GM12878 (cell line): ENCODE data around the gene COL1A2. TPM values are rescaled to one million over a fixed set of nuclear protein-coding genes. Genes with fewer than 3 reads are reported as not detected.

Experiments used
- ATAC-seq: fragments of 200-7000 bp; cut with Tn5 transposase; 3 replicates; pipeline ENCODE4 v1.9.1; 2020; ENCODE audit warnings: mild to moderate bottlenecking, moderate library complexity
- BruUV-seq: library from RNA; stranded (reverse); fragments of 400-500 nt; replicated peaks from 2 replicates; lab custom pipeline; 2021; lab: Mats Ljungman, UMichigan
- CTCF ChIA-PET: fragments of 300-600 bp; sonication (Branson Sonifier 250); formaldehyde crosslinking; extraction: SDS; loops from one replicate; lab custom pipeline; 2021; ENCODE audit warnings: inconsistent platforms; lab: Yijun Ruan, JAX
- POLR2A ChIA-PET: fragments of 350-600 bp; formaldehyde crosslinking; extraction: SDS; loops from one replicate; lab custom pipeline; 2021; ENCODE audit warnings: inconsistent platforms; lab: Charles Lee
- RAD21 ChIA-PET: fragments of 300-600 bp; sonication (Branson Sonifier 250); formaldehyde crosslinking; loops from one replicate; lab custom pipeline; 2023; ENCODE audit warnings: antibody characterized with exemption; ENCODE audit not compliant: unreplicated experiment; lab: Charles Lee
- SMC1A ChIA-PET: fragments of 300-600 bp; sonication (Branson Sonifier 250); formaldehyde crosslinking; loops from one replicate; lab custom pipeline; 2023; ENCODE audit not compliant: unreplicated experiment, uncharacterized antibody; lab: Charles Lee
- DNase-seq: peaks from one replicate; pipeline ENCODE4 v3.0.0-alpha.2; 2011; ENCODE audit warnings: low read depth, low spot score
- FAIRE-seq: peaks from 3 replicates; lab custom pipeline; 2011; peaks lifted over from hg19 to GRCh38; lab: Jason Lieb, UNC
- H2AFZ ChIP-seq: 2 replicates; pipeline ENCODE4 v1.6.0; 2011; ENCODE audit warnings: low read depth, low read length, control low read depth; ENCODE audit not compliant: control insufficient read depth
- H3K27ac ChIP-seq: 2 replicates; pipeline ENCODE4 v1.5.1; 2011; ENCODE audit warnings: control low read depth; ENCODE audit not compliant: control insufficient read depth, insufficient read depth
- H3K27me3 ChIP-seq, 2 experiments: replicated peaks in 1 of 2; 2 replicates each; pipeline versions ENCODE4 v1.6.0 to v1.6.1; 2011; ENCODE audit warnings: low read length in 1 of 2; ENCODE audit not compliant: control insufficient read depth in 2 of 2, insufficient read depth in 2 of 2
- H3K36me3 ChIP-seq, 2 experiments: 2 replicates each; pipeline ENCODE4 v1.5.1; 2011; ENCODE audit warnings: low read length in 1 of 2; ENCODE audit not compliant: control insufficient read depth in 2 of 2, insufficient read depth in 2 of 2
- H3K4me1 ChIP-seq: 2 replicates; pipeline ENCODE4 v1.6.1; 2011; ENCODE audit warnings: mild to moderate bottlenecking, low read length, moderate library complexity, mixed read lengths; ENCODE audit not compliant: control insufficient read depth, insufficient read depth
- H3K4me2 ChIP-seq: 2 replicates; pipeline ENCODE4 v1.6.0; 2011; ENCODE audit warnings: control low read depth; ENCODE audit not compliant: control insufficient read depth, insufficient read depth
- H3K4me3 ChIP-seq: fragments of 200-600 bp; sonication (generic); 2 replicates; pipeline ENCODE4 v1.5.1; 2016
- H3K79me2 ChIP-seq: 2 replicates; pipeline ENCODE4 v1.6.0; 2011; ENCODE audit warnings: low read length; ENCODE audit not compliant: control insufficient read depth, insufficient read depth
- H3K9ac ChIP-seq: 2 replicates; pipeline ENCODE4 v1.8.0; 2011; ENCODE audit warnings: low read length, control low read depth, mixed read lengths; ENCODE audit not compliant: control insufficient read depth, insufficient read depth
- H3K9me3 ChIP-seq: replicated peaks from 3 replicates; pipeline ENCODE4 v1.5.1; 2011; ENCODE audit warnings: mild to moderate bottlenecking, low read length; ENCODE audit not compliant: control insufficient read depth, insufficient read depth
- H4K20me1 ChIP-seq: 2 replicates; pipeline ENCODE4 v1.6.0; 2011; ENCODE audit not compliant: control insufficient read depth, insufficient read depth
- ATF7 ChIP-seq: fragments of 450-650 bp; IDR thresholded peaks from 2 replicates; pipeline ENCODE4 v1.6.1; 2016; ENCODE audit warnings: low read depth, mild to moderate bottlenecking
- CBX5 ChIP-seq: sonication (generic); IDR thresholded peaks from 2 replicates; pipeline ENCODE4 v1.6.1; 2016; ENCODE audit warnings: low read depth, moderate library complexity, mild to moderate bottlenecking, inconsistent platforms
- ETV6 ChIP-seq, 2 experiments: fragments of 450-650 bp in 1 of 2; IDR thresholded peaks in 1 of 2; conservative IDR thresholded peaks in 1 of 2; 2 replicates each; pipeline ENCODE4 v1.6.1; 2014; ENCODE audit warnings: antibody characterized with exemption in 1 of 2, borderline replicate concordance in 1 of 2, low read depth in 1 of 2, mild to moderate bottlenecking in 1 of 2, moderate library complexity in 1 of 2
- KDM1A ChIP-seq: fragments of 200-600 bp; sonication (generic); IDR thresholded peaks from 2 replicates; pipeline ENCODE4 v1.6.1; 2016; ENCODE audit warnings: borderline replicate concordance
- RB1 ChIP-seq: fragments of 450-650 bp; formaldehyde crosslinking; IDR thresholded peaks from 2 replicates; pipeline ENCODE4 v1.6.1; 2017; ENCODE audit warnings: mild to moderate bottlenecking, borderline replicate concordance
- WGBS: methylation state at CpG from one replicate; pipeline ENCODE4 v1.1.6; 2016; ENCODE audit warnings: low lambda C conversion rate; ENCODE audit not compliant: insufficient replicate concordance, insufficient coverage; ENCODE audit errors: missing lambda C conversion rate; 5-methylcytosine and 5-hydroxymethylcytosine counted together
- in situ Hi-C: fragments of 300-500 bp; cut with MboI; formaldehyde crosslinking; loops from 9 replicates; pipeline ENCODE4 v1.14.3; 2018; ENCODE audit warnings: mixed read lengths
- intact Hi-C: fragments of 100-400 bp; cut with micrococcal nuclease; formaldehyde crosslinking; loops from one replicate; pipeline ENCODE4 v1.14.2; 2022; ENCODE audit not compliant: unreplicated experiment
- polyA plus RNA-seq, 11 experiments: library from polyadenylated mRNA; depleted of rRNA in 4 of 11; unstranded in 6 of 11; stranded (reverse) in 5 of 11; fragments of >200 nt; fragmentation: Nextera tagmentation in 4 of 11; fragmentation: Illumina TruSeq in 1 of 11; extraction: Ambion mirVana in 4 of 11; extraction: Trizol in 1 of 11; gene quantifications; 1 replicate in 1 of 11; 2 replicates in 10 of 11; pipeline versions ENCODE4 v1.2.1 to v1.2.3, GENCODE V29; 2011 to 2016; ENCODE audit warnings: inconsistent platforms in 2 of 11, missing spikeins in 2 of 11, low read depth in 1 of 11
- total RNA-seq, 4 experiments: library from RNA; depleted of rRNA in 3 of 4; stranded (reverse); fragments of >200 nt in 3 of 4; fragmentation: Illumina TruSeq in 1 of 4; extraction: Trizol in 1 of 4; gene quantifications; 2 replicates each; pipeline versions ENCODE4 v1.2.1 to v1.2.3, GENCODE V29; 2013 to 2021
- TF ChIP-seq, protein P1 (sequence below): fragments of 450-650 bp; IDR thresholded peaks from 2 replicates; pipeline ENCODE4 v1.6.1; 2016; ENCODE audit warnings: mild to moderate bottlenecking
- TF ChIP-seq, protein P2 (sequence below): IDR thresholded peaks from 2 replicates; pipeline ENCODE4 v1.6.1; 2012; ENCODE audit warnings: improper control_type of control experiment, low read depth, low read length; ENCODE audit not compliant: insufficient replicate concordance
- TF ChIP-seq, protein P3 (sequence below): IDR thresholded peaks from 2 replicates; pipeline ENCODE4 v1.6.1; 2011; ENCODE audit warnings: borderline replicate concordance, low read depth, mild to moderate bottlenecking, moderate library complexity, low read length; ENCODE audit not compliant: insufficient read depth, poor library complexity, severe bottlenecking

The COL1A2 gene
- total and polyA plus RNA-seq, 10 of the 15 experiments (the other 5 are each of a cell fraction or from before 2014, with no cell fraction given) = 0.03 to 2.5 (median 0.76) TPM; not detected in 4

DNA sequence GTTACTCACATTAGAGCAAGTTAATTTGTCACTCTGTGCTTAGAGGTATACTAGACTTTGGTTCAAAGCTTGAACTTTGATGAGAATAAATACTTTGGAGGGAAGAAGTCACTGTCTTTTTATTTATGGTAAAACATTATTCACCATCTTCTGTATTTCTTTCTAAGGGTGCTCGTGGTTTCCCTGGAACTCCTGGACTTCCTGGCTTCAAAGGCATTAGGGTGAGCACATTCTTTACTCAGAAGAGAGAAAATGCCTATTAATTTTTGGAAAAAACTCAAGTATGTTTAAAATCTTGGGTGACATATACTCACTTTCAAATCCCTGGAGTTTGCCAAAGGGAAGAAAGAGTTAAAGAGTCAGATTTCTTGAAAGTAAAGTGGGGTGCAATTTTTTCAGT lies 10.8 kb downstream of the COL1A2 start:
- RAD21 ChIA-PET = no interaction called here
- intact Hi-C loops (no loop called here), in situ Hi-C loops (no loop called here)
- POLR2A ChIA-PET = no interaction called here
- Histone ChIP-seq H4K20me1 (no peaks in the 10 kb centered on the region), H3K79me2 (no peaks in the 10 kb centered on the region), H3K9me3 (no peaks in the 10 kb centered on the region), H3K36me3 (no peaks in the 10 kb centered on the region), H3K9ac (no peak overlapping the region), H3K27me3 (no peaks in the 10 kb centered on the region; a peak in 1 of 4 replicates), H3K4me3 (no peak overlapping the region), H2AFZ (no peak overlapping the region), H3K4me1 (no peaks in the 10 kb centered on the region), H3K4me2 (no peak overlapping the region), H3K27ac (no peak overlapping the region)
- 14% methylated on average over 1 of the region's 1 CpG for WGBS
- ATAC-seq (no peak), FAIRE-seq (no peak), DNase-seq (no peak)
- no TSS peak for BruUV-seq
- SMC1A ChIA-PET = interaction anchor here (1.4 kb wide), 1 partner anchor 10 kb away, joined by 3 read pairs; the partner anchor contains the start of gene COL1A2
- CTCF ChIA-PET = no interaction called here
- TF ChIP-seq, protein P1, sequence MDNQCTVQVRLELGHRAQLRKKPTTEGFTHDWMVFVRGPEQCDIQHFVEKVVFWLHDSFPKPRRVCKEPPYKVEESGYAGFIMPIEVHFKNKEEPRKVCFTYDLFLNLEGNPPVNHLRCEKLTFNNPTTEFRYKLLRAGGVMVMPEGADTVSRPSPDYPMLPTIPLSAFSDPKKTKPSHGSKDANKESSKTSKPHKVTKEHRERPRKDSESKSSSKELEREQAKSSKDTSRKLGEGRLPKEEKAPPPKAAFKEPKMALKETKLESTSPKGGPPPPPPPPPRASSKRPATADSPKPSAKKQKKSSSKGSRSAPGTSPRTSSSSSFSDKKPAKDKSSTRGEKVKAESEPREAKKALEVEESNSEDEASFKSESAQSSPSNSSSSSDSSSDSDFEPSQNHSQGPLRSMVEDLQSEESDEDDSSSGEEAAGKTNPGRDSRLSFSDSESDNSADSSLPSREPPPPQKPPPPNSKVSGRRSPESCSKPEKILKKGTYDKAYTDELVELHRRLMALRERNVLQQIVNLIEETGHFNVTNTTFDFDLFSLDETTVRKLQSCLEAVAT = no peak
- TF ChIP-seq KDM1A = no peak

DNA sequence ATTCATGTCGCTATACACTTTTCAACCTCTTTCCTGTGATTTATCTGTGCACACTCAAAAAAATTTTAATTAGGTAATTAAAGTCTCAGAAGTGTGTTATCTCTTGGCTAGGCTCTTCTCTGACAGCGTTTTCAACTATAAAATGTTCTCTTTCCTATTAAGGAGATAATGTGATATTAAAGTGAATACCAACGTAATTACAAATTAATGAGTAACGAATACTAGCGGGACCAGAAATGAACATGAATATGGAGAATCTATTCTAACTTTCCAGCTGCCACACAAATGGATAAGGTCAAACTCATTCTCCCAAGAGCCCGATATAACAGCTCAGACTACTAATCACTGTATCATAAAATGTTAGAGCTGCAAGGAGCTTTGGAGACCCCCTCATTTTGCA lies 12.0 kb downstream of the COL1A2 start:
- ChIA-PET SMC1A (interaction anchor here (0.6 kb wide), 1 partner anchor 307 kb away, joined by 3 read pairs; no protein-coding TSS in a partner anchor), POLR2A (no interaction called here), CTCF (no interaction called here), RAD21 (no interaction called here)
- WGBS = 50% methylated on average over 6 of the region's 6 CpGs
- H3K79me2 ChIP-seq = no peaks in the 10 kb centered on the region
- H3K4me3 ChIP-seq = no peak overlapping the region
- no peaks in the 10 kb centered on the region for H3K9me3 ChIP-seq
- no peaks in the 10 kb centered on the region for H3K4me1 ChIP-seq
- no peak overlapping the region for H3K27ac ChIP-seq
- H3K9ac ChIP-seq = no peak overlapping the region
- no peaks in the 10 kb centered on the region for H3K36me3 ChIP-seq
- no TSS peak for BruUV-seq
- no peak for DNase-seq
- H4K20me1 ChIP-seq = no peaks in the 10 kb centered on the region
- H3K4me2 ChIP-seq = no peak overlapping the region
- no peak for ATAC-seq
- in situ Hi-C loops = no loop called here
- no peak for FAIRE-seq
- H3K27me3 ChIP-seq = no peaks in the 10 kb centered on the region; a peak in 1 of 4 replicates
- H2AFZ ChIP-seq = no peak overlapping the region
- intact Hi-C loops = no loop called here
- TF ChIP-seq ATF7 (no peak), CBX5 (no peak), RB1 (no peak), ETV6 (conservative IDR thresholded peaks at IDR 0.05 in 1 of 2, IDR thresholded peaks at IDR 0.05 in 1 of 2; ENCODE audit: borderline replicate concordance in 1 of 2, low read depth in 1 of 2) (no peak)
- TF ChIP-seq, protein P2, sequence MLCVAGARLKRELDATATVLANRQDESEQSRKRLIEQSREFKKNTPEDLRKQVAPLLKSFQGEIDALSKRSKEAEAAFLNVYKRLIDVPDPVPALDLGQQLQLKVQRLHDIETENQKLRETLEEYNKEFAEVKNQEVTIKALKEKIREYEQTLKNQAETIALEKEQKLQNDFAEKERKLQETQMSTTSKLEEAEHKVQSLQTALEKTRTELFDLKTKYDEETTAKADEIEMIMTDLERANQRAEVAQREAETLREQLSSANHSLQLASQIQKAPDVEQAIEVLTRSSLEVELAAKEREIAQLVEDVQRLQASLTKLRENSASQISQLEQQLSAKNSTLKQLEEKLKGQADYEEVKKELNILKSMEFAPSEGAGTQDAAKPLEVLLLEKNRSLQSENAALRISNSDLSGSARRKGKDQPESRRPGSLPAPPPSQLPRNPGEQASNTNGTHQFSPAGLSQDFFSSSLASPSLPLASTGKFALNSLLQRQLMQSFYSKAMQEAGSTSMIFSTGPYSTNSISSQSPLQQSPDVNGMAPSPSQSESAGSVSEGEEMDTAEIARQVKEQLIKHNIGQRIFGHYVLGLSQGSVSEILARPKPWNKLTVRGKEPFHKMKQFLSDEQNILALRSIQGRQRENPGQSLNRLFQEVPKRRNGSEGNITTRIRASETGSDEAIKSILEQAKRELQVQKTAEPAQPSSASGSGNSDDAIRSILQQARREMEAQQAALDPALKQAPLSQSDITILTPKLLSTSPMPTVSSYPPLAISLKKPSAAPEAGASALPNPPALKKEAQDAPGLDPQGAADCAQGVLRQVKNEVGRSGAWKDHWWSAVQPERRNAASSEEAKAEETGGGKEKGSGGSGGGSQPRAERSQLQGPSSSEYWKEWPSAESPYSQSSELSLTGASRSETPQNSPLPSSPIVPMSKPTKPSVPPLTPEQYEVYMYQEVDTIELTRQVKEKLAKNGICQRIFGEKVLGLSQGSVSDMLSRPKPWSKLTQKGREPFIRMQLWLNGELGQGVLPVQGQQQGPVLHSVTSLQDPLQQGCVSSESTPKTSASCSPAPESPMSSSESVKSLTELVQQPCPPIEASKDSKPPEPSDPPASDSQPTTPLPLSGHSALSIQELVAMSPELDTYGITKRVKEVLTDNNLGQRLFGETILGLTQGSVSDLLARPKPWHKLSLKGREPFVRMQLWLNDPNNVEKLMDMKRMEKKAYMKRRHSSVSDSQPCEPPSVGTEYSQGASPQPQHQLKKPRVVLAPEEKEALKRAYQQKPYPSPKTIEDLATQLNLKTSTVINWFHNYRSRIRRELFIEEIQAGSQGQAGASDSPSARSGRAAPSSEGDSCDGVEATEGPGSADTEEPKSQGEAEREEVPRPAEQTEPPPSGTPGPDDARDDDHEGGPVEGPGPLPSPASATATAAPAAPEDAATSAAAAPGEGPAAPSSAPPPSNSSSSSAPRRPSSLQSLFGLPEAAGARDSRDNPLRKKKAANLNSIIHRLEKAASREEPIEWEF = no peak
- TF ChIP-seq, protein P3, sequence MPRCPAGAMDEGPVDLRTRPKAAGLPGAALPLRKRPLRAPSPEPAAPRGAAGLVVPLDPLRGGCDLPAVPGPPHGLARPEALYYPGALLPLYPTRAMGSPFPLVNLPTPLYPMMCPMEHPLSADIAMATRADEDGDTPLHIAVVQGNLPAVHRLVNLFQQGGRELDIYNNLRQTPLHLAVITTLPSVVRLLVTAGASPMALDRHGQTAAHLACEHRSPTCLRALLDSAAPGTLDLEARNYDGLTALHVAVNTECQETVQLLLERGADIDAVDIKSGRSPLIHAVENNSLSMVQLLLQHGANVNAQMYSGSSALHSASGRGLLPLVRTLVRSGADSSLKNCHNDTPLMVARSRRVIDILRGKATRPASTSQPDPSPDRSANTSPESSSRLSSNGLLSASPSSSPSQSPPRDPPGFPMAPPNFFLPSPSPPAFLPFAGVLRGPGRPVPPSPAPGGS = no peak
